CD14-positive monocyte (primary cell): ENCODE data around the gene GALNTL6. TPM values are rescaled to one million over a fixed set of nuclear protein-coding genes. Genes with fewer than 3 reads are reported as not detected.

Source experiments
- DNase-seq, 3 donors: peaks; one replicate each; pipeline ENCODE4 v3.0.0-alpha.2; 2011 to 2022
- H2AFZ ChIP-seq: 2 replicates; pipeline ENCODE4 v1.6.0; 2012; ENCODE audit warnings: mild to moderate bottlenecking, low read depth, low read length, inconsistent platforms; ENCODE audit not compliant: insufficient read depth, poor library complexity, severe bottlenecking
- H3K27ac ChIP-seq, 2 donors: 1 replicate in 1 of 2; 2 replicates in 1 of 2; pipeline ENCODE4 v1.5.1; 2012 to 2013; ENCODE audit warnings: low read length in 2 of 2, control low read depth in 1 of 2, inconsistent platforms in 1 of 2, low read depth in 1 of 2, mild to moderate bottlenecking in 1 of 2
- H3K27me3 ChIP-seq, 2 donors: one replicate each; pipeline versions ENCODE4 v1.6.0 to v1.6.1; 2011 to 2013; ENCODE audit warnings: low read length in 2 of 2; ENCODE audit not compliant: control insufficient read depth in 2 of 2, insufficient read depth in 2 of 2
- H3K36me3 ChIP-seq, 2 donors: replicated peaks in 1 of 2; 1 replicate in 1 of 2; 2 replicates in 1 of 2; pipeline versions ENCODE4 v1.5.1 to v1.6.1; 2012 to 2013; ENCODE audit warnings: low read length in 2 of 2, control low read depth in 1 of 2, inconsistent platforms in 1 of 2, mild to moderate bottlenecking in 1 of 2; ENCODE audit not compliant: insufficient read depth in 2 of 2, control insufficient read depth in 1 of 2
- H3K4me1 ChIP-seq, 2 donors: 1 replicate in 1 of 2; 2 replicates in 1 of 2; pipeline versions ENCODE4 v1.5.1 to v1.6.1; 2012 to 2013; ENCODE audit warnings: low read length in 2 of 2, control low read depth in 1 of 2, inconsistent platforms in 1 of 2, mild to moderate bottlenecking in 1 of 2, moderate library complexity in 1 of 2; ENCODE audit not compliant: insufficient read depth in 2 of 2, control insufficient read depth in 1 of 2
- H3K4me2 ChIP-seq: replicated peaks from 2 replicates; pipeline ENCODE3; 2012; ENCODE audit warnings: low read length, moderate library complexity, mild to moderate bottlenecking; ENCODE audit not compliant: poor library complexity, severe bottlenecking; ENCODE audit errors: extremely low read depth
- H3K4me3 ChIP-seq, 3 experiments: fragments of 200-600 bp in 1 of 3; sonication (generic) in 1 of 3; replicated peaks in 1 of 3; 1 replicate in 2 of 3; 2 replicates in 1 of 3; pipeline ENCODE4 v1.5.1; 2011 to 2013; ENCODE audit warnings: low read length in 3 of 3, mild to moderate bottlenecking in 3 of 3, control low read depth in 2 of 3, low read depth in 2 of 3, inconsistent platforms in 1 of 3, moderate library complexity in 1 of 3
- H3K79me2 ChIP-seq: 2 replicates; pipeline ENCODE4 v1.6.0; 2012; ENCODE audit warnings: mild to moderate bottlenecking, control low read depth, inconsistent platforms, low read length, moderate library complexity; ENCODE audit not compliant: insufficient read depth
- H3K9ac ChIP-seq: 2 replicates; pipeline ENCODE4 v1.6.0; 2017; ENCODE audit warnings: low read length, mild to moderate bottlenecking; ENCODE audit not compliant: insufficient read depth, poor library complexity, severe bottlenecking
- H3K9me3 ChIP-seq, 2 donors: replicated peaks in 1 of 2; 1 replicate in 1 of 2; 2 replicates in 1 of 2; pipeline versions ENCODE4 v1.5.1 to v1.6.1; 2012 to 2013; ENCODE audit warnings: low read length in 2 of 2, control low read depth in 1 of 2; ENCODE audit not compliant: control insufficient read depth in 1 of 2, insufficient read depth in 1 of 2
- H4K20me1 ChIP-seq: 2 replicates; pipeline ENCODE4 v1.6.0; 2012; ENCODE audit warnings: mild to moderate bottlenecking, low read length, control low read depth, moderate library complexity; ENCODE audit not compliant: insufficient read depth
- H3K27ac Mint-ChIP-seq, 7 donors: one replicate each; pipeline ENCODE4 v1.8.0; 2020; ENCODE audit warnings: mild to moderate bottlenecking in 7 of 7, mixed read lengths in 7 of 7, moderate library complexity in 6 of 7, inconsistent platforms in 2 of 7
- H3K27me3 Mint-ChIP-seq, 3 donors: one replicate each; pipeline ENCODE4 v1.8.0; 2021 to 2022; ENCODE audit warnings: low read depth in 3 of 3, mild to moderate bottlenecking in 3 of 3, mixed read lengths in 3 of 3, moderate library complexity in 3 of 3, inconsistent platforms in 1 of 3
- H3K36me3 Mint-ChIP-seq, 2 donors: one replicate each; pipeline ENCODE4 v1.8.0; 2020; ENCODE audit warnings: mixed read lengths in 2 of 2, inconsistent platforms in 1 of 2, mild to moderate bottlenecking in 1 of 2
- H3K4me1 Mint-ChIP-seq: one replicate; pipeline ENCODE4 v1.8.0; 2020; ENCODE audit warnings: mild to moderate bottlenecking, mixed read lengths
- H3K4me3 Mint-ChIP-seq, 2 donors: one replicate each; pipeline ENCODE4 v1.8.0; 2020; ENCODE audit warnings: mild to moderate bottlenecking in 2 of 2, mixed read lengths in 2 of 2, moderate library complexity in 1 of 2
- H3K9me3 Mint-ChIP-seq, 7 donors: one replicate each; pipeline ENCODE4 v1.8.0; 2020 to 2022; ENCODE audit warnings: mixed read lengths in 7 of 7, mild to moderate bottlenecking in 6 of 7, moderate library complexity in 6 of 7, inconsistent platforms in 2 of 7
- CTCF ChIP-seq: fragments of 200-600 bp; IDR thresholded peaks from one replicate; pipeline ENCODE4 v1.8.0; 2022; ENCODE audit warnings: antibody characterized with exemption, mild to moderate bottlenecking
- WGBS: methylation state at CpG from one replicate; pipeline ENCODE4 v1.1.5; 2013; ENCODE audit warnings: missing lambda C conversion rate; ENCODE audit not compliant: insufficient coverage; 5-methylcytosine and 5-hydroxymethylcytosine counted together
- intact Hi-C, 2 donors: fragments of 100-400 bp; cut with micrococcal nuclease; formaldehyde crosslinking; loops; one replicate each; pipeline versions ENCODE4 v1.15.0 to v1.15.1; 2023
- polyA plus RNA-seq, 3 donors: library from polyadenylated mRNA; depleted of rRNA in 1 of 3; unstranded in 2 of 3; stranded (reverse) in 1 of 3; fragments of 300-500 nt in 2 of 3; fragments of >200 nt in 1 of 3; fragmentation: Illumina TruSeq in 2 of 3; gene quantifications; 1 replicate in 2 of 3; 2 replicates in 1 of 3; pipeline ENCODE4 v1.2.3, GENCODE V29; 2012 to 2021

GALNTL6 gene
- polyA plus RNA-seq, 3 donors: 0.05 TPM; not detected in 2

- Histone ChIP-seq H3K4me3 (no peak overlapping the region), H3K4me1 (no peaks in the 10 kb centered on the region), H3K4me2 (no peak overlapping the region), H3K27ac (no peak overlapping the region), H3K36me3 (no peaks in the 10 kb centered on the region), H3K9ac (no peak overlapping the region), H3K9me3 (no peaks in the 10 kb centered on the region), H4K20me1 (no peaks in the 10 kb centered on the region), H2AFZ (no peak overlapping the region), H3K79me2 (no peaks in the 10 kb centered on the region), H3K27me3 (no peaks in the 10 kb centered on the region)
- intact Hi-C loops: no loop called here
- Mint-ChIP-seq H3K4me3 (no peak overlapping the region), H3K36me3 (no peaks in the 10 kb centered on the region), H3K4me1 (peaks cover 7% of the 10 kb centered on the region), H3K27me3 (peaks cover 1 to 4% (median 3%) of the 10 kb centered on the region in 3 donors), H3K27ac (no peak overlapping the region), H3K9me3 (peaks cover 0 to 6% (median 2%) of the 10 kb centered on the region in 7 donors)
- TF ChIP-seq CTCF: no peak
- no peak for DNase-seq
Measured at GRCh38 chr4:172945611-172946010, 1132.4 kb downstream of the GALNTL6 start.

GRCh38 chr4:172946503-172946902 is 1133.3 kb downstream of the GALNTL6 start:
- intact Hi-C loops: no loop called here
- no peak for TF ChIP-seq CTCF
- Mint-ChIP-seq H3K4me3 (no peak overlapping the region), H3K27me3 (peaks cover 1 to 5% (median 3%) of the 10 kb centered on the region in 3 donors), H3K36me3 (no peaks in the 10 kb centered on the region), H3K27ac (peak overlapping the region in 1 of 7 donors; percentile 0), H3K9me3 (peaks cover 0 to 6% (median 2%) of the 10 kb centered on the region in 7 donors), H3K4me1 (peaks cover 7% of the 10 kb centered on the region)
- no peak overlapping the region for H3K27ac ChIP-seq
- no peaks in the 10 kb centered on the region for H3K79me2 ChIP-seq
- H2AFZ ChIP-seq: no peak overlapping the region
- no peak for DNase-seq
- H3K4me1 ChIP-seq: no peaks in the 10 kb centered on the region
- H3K27me3 ChIP-seq: no peaks in the 10 kb centered on the region
- no peaks in the 10 kb centered on the region for H4K20me1 ChIP-seq
- H3K4me3 ChIP-seq: no peak overlapping the region
- H3K9ac ChIP-seq: no peak overlapping the region
- WGBS: no CpG with 5 or more reads among the region's 1 CpG
- no peaks in the 10 kb centered on the region for H3K9me3 ChIP-seq
- no peak overlapping the region for H3K4me2 ChIP-seq
- H3K36me3 ChIP-seq: no peaks in the 10 kb centered on the region
